ENCODE measurements around the gene NEUROD1. TPM values are rescaled to one million over a fixed set of nuclear protein-coding genes. Genes with fewer than 3 reads are reported as not detected.

Gene NEUROD1
- total RNA-seq, 2 donors from 2014 or later, result 2.6 TPM

DNA sequence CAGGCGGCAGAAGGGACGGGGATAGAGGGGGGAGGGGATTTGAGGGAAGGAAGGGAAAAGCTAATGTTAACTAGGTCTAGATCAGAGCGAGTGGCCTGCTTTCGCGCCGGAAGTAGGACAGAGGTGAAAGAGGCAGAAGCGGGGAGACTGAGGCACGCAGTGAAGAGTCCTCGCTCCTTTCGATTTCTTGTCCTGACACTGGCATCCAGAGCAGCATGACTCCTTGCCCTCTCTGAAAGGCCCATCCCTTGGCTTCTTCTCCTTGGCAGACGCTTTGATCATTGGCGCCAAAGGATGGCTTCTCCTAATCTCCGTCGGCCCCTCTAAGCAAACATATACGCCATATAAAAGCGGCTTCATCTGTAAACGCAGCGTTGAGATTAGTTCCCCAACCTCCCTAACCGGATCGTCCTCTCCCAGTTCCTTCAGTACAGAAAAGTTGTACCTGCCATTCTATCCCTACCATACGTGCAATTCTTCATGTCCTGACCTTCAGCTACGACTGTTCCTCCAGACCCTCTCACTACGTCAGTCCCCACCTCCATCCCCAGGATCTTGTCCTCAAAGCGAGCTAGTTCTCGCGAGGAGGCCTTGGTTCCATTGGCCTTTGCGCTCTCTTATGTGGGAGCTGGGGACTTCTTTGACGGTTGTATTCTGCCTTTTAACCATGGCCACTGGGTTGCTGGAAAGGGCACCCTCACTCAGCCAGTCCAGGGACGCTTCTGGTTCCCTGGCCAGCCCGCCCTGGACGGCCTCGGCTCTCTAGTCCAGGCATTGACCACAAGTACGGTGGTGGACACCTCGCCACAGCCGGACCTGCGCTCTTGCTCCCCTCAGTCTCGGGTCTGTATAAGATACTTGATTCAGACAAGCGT, 857 bp upstream of the NEUROD1 start:
- WGBS, 2 donors, result 4% methylated on average over 31 to 38 of the region's 38 CpGs
- no peaks in the 10 kb centered on the region for H3K9me3 ChIP-seq
- no peak overlapping the region for H3K4me3 ChIP-seq
- H3K4me1 ChIP-seq, result peaks cover 28% of the 10 kb centered on the region
- DNase-seq (no peak), ATAC-seq (no peak)
- TF ChIP-seq POLR2A (IDR thresholded peaks at IDR 0.05), result no peak
- TF ChIP-seq, protein P1, sequence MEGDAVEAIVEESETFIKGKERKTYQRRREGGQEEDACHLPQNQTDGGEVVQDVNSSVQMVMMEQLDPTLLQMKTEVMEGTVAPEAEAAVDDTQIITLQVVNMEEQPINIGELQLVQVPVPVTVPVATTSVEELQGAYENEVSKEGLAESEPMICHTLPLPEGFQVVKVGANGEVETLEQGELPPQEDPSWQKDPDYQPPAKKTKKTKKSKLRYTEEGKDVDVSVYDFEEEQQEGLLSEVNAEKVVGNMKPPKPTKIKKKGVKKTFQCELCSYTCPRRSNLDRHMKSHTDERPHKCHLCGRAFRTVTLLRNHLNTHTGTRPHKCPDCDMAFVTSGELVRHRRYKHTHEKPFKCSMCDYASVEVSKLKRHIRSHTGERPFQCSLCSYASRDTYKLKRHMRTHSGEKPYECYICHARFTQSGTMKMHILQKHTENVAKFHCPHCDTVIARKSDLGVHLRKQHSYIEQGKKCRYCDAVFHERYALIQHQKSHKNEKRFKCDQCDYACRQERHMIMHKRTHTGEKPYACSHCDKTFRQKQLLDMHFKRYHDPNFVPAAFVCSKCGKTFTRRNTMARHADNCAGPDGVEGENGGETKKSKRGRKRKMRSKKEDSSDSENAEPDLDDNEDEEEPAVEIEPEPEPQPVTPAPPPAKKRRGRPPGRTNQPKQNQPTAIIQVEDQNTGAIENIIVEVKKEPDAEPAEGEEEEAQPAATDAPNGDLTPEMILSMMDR (IDR thresholded peaks at IDR 0.05), result no peak
- intact Hi-C loops (cut with DNase I), result no loop called here
- H3K27me3 ChIP-seq, result peaks cover 0 to 51% of the 10 kb centered on the region in 2 donors
- H3K27ac ChIP-seq, result no peak overlapping the region
- no peaks in the 10 kb centered on the region for H3K36me3 ChIP-seq (replicated peaks in 1 of 2; ENCODE audit: insufficient read depth in 1 of 2, low read depth in 2 of 2)

DNA sequence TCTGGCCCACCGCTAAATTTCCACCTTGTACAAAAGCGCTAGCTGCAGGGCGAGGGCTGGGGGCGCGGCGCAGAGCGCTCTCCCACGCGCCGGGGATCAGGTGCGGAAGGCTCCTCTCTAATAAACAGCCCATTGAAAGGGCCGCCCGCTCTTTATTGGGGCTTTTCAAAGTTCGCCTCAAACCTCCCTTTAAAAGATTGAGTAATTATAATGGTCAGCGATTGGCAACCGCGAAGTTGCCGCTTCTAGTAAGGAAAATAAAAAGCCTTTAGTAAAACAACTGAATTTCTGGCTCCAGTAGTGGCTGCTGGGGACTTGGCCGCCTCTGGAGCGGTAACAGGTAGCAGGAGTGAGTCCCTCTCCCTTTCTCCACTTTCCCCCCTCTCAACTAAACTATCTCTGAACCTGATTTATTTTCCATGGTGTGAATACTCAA, 755 bp downstream of the NEUROD1 start:
- ATAC-seq (no peak), DNase-seq (no peak)
- WGBS, 2 donors, result 4 to 5% methylated on average over 20 of the region's 20 CpGs
- H3K27ac ChIP-seq, result no peak overlapping the region
- no peaks in the 10 kb centered on the region for H3K36me3 ChIP-seq (replicated peaks in 1 of 2; ENCODE audit: insufficient read depth in 1 of 2, low read depth in 2 of 2)
- intact Hi-C loops (cut with DNase I), result no loop called here
- H3K27me3 ChIP-seq, result peaks cover 0 to 51% of the 10 kb centered on the region in 2 donors
- no peak overlapping the region for H3K4me3 ChIP-seq
- peaks cover 28% of the 10 kb centered on the region for H3K4me1 ChIP-seq
- H3K9me3 ChIP-seq, result no peaks in the 10 kb centered on the region
- TF ChIP-seq, protein P1 (IDR thresholded peaks at IDR 0.05), result no peak
- TF ChIP-seq POLR2A (IDR thresholded peaks at IDR 0.05), result no peak

DNA sequence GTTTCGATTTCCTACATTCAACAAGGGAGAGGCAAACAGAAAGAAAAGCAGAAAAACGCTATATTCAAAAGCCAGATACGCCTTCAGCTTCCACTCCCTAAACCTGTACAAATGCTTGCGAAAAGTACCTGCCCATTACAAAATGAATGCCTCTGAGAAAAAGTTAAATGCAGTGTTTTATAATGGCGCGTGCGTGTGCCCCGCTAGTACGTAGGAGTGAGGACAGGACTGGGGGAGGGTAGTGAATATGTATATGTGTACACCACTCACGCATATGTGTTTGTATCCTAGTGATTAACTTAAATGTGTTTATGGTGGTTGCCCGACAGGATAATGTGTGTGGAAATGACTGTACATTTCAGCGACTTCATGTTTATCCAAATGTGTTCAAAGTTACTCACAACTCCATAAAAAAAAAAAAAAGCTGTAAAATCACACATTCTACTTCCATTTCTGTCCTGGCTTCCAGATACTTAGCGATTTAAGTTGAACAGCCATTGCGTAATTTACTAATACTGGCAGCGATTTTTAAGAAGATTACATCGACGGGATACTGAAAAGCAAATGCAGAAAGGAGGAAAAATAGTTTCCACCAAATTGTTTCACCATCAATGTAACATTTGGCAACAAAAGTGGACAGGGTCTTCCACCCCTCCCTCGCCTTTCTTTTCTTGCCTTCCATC, 1.3 kb downstream of the NEUROD1 start:
- TF ChIP-seq POLR2A (IDR thresholded peaks at IDR 0.05), result no peak
- TF ChIP-seq, protein P1 (IDR thresholded peaks at IDR 0.05), result no peak
- Histone ChIP-seq H3K36me3 (replicated peaks in 1 of 2; ENCODE audit: insufficient read depth in 1 of 2, low read depth in 2 of 2) (no peaks in the 10 kb centered on the region), H3K27ac (no peak overlapping the region), H3K4me3 (no peak overlapping the region), H3K4me1 (peaks cover 24% of the 10 kb centered on the region), H3K9me3 (no peaks in the 10 kb centered on the region), H3K27me3 (peaks cover 0 to 48% of the 10 kb centered on the region in 2 donors)
- no peak for DNase-seq
- no peak for ATAC-seq
- 8 to 14% methylated on average over 18 of the region's 18 CpGs for WGBS, 2 donors
- intact Hi-C loops (cut with DNase I), result no loop called here

DNA sequence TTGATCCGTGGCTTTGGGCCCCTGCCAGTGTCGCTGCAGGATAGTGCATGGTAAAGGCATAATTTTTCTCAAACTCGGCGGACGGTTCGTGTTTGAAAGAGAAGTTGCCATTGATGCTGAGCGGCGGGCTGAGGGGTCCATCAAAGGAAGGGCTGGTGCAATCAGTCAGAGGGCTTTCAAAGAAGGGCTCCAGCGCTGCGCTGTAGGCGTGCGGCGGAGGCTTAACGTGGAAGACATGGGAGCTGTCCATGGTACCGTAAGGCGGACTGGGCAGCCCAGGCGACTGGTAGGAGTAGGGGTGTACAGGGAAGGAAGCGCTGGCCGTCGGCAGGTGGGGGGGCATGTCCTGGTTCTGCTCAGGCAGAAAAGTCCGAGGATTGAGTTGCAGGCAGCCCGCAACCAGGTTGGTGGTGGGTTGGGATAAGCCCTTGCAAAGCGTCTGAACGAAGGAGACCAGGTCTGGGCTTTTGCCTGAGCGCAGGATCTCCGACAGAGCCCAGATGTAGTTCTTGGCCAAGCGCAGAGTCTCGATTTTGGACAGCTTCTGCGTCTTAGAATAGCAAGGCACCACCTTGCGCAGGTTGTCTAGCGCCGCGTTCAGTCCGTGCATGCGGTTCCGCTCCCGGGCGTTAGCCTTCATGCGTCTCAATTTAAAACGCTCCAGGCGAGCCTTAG, 2.3 kb downstream of the NEUROD1 start:
- DNase-seq (peak; percentile 70 to 77 (median 76)), ATAC-seq (peak; percentile 78)
- no peak overlapping the region for H3K27ac ChIP-seq
- H3K36me3 ChIP-seq (replicated peaks in 1 of 2; ENCODE audit: insufficient read depth in 1 of 2, low read depth in 2 of 2), result no peaks in the 10 kb centered on the region
- intact Hi-C loops (cut with DNase I), result no loop called here
- no peaks in the 10 kb centered on the region for H3K9me3 ChIP-seq
- TF ChIP-seq, protein P1 (IDR thresholded peaks at IDR 0.05), result no peak
- no peak for TF ChIP-seq POLR2A (IDR thresholded peaks at IDR 0.05)
- peaks cover 0 to 40% of the 10 kb centered on the region in 2 donors for H3K27me3 ChIP-seq
- no peak overlapping the region for H3K4me3 ChIP-seq
- WGBS, 2 donors, result 7 to 18% methylated on average over 31 to 41 of the region's 41 CpGs
- H3K4me1 ChIP-seq, result peaks cover 14% of the 10 kb centered on the region
